22Rv1 (cell line): ENCODE measurements around the gene ARHGAP8.

Source experiments
- CTCF ChIP-seq: fragments of 450-650 bp; IDR thresholded peaks from 2 replicates; pipeline ENCODE4 v1.5.1; 2017; ENCODE audit warnings: mild to moderate bottlenecking
- ZFX ChIP-seq: fragments of 450-650 bp; IDR thresholded peaks from 2 replicates; pipeline ENCODE4 v1.6.1; 2017; ENCODE audit warnings: antibody characterized with exemption, borderline replicate concordance

- no peak for TF ChIP-seq CTCF
- TF ChIP-seq ZFX = no peak
Measured at GRCh38 chr22:44741929-44742328, 10.4 kb upstream of the ARHGAP8 start.
